Parathyroid adenoma (tissue), 2 donors: ENCODE results near the gene PKD1.

ENCODE experiments used
- H2AFZ ChIP-seq: fragments of 300-600 bp; sonication (generic); one replicate; pipeline ENCODE4 v1.7.0; 2017; ENCODE audit warnings: antibody characterized with exemption, mild to moderate bottlenecking
- H3K27ac ChIP-seq: fragments of 300-600 bp; sonication (generic); one replicate; pipeline ENCODE4 v1.7.0; 2017
- H3K27me3 ChIP-seq: fragments of 300-600 bp; sonication (generic); one replicate; pipeline ENCODE4 v1.7.0; 2017; ENCODE audit warnings: low read length; ENCODE audit not compliant: control insufficient read depth, insufficient read depth
- H3K36me3 ChIP-seq: fragments of 300-600 bp; sonication (generic); one replicate; pipeline ENCODE4 v1.7.0; 2017; ENCODE audit warnings: low read length; ENCODE audit not compliant: control insufficient read depth, insufficient read depth
- H3K4me1 ChIP-seq: fragments of 300-600 bp; sonication (generic); one replicate; pipeline ENCODE4 v1.7.0; 2017; ENCODE audit warnings: control low read depth
- H3K4me2 ChIP-seq: fragments of 300-600 bp; sonication (generic); one replicate; pipeline ENCODE4 v1.7.0; 2017; ENCODE audit warnings: low read length
- H3K4me3 ChIP-seq: fragments of 300-600 bp; sonication (generic); one replicate; pipeline ENCODE4 v1.7.0; 2017; ENCODE audit warnings: low read depth, low read length
- H3K79me2 ChIP-seq: fragments of 300-600 bp; sonication (generic); one replicate; pipeline ENCODE4 v1.7.0; 2017; ENCODE audit warnings: control low read depth
- H3K9ac ChIP-seq: fragments of 300-600 bp; sonication (generic); one replicate; pipeline ENCODE4 v1.7.0; 2017; ENCODE audit warnings: mild to moderate bottlenecking
- H3K9me3 ChIP-seq: fragments of 300-600 bp; sonication (generic); one replicate; pipeline ENCODE4 v1.7.0; 2017; ENCODE audit warnings: low read length; ENCODE audit not compliant: control insufficient read depth
- TF ChIP-seq, protein P1 (sequence below): fragments of 300-600 bp; sonication (generic); IDR thresholded peaks from one replicate; pipeline ENCODE4 v1.7.0; 2017; ENCODE audit warnings: antibody characterized with exemption, mild to moderate bottlenecking
- donor health status: primary hyperparathyroidism.

PKD1 gene

DNA sequence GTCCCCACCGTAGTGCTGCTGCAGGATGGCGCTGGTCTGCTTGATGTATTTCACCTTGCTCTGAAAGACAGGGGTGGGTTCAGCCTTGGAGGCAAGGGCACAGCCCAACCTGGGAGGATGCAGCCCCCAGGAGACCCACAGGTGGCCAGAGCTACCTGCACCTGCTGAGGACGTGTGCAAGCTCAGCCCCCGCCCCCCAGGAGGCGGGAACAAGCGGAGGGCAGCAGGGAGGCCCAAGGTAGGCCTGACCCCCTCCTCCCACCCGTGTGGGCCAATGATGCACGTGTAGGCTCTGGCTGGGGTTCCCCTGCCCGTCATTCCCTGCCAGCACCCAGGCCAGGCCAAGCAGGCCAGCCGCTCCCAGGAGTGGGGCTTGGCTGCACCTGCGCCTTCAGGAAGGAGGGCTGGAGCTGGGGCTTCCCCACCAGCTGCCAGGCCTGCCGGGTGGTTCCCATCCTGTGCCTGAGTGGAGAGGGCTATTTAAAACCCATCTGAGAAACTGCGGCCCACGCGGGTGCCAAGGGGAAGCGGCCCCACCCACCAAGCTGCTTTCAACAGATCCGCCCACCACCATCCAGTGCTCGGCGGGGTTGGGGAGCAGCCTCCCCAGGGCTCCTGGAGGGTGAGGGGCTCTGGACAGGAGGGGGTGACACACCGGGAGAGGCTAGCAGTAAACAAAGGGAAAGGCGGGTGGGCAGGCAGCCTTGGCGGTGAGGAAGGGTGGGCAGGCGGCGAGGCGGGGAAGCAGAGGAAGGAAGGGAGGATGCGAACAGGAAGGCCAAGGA lies 91.8 kb downstream of the PKD1 start:
- Histone ChIP-seq H3K9me3 (no peaks in the 10 kb centered on the region), H3K4me2 (no peak overlapping the region), H3K27ac (no peak overlapping the region), H3K36me3 (no peaks in the 10 kb centered on the region), H3K4me3 (no peak overlapping the region), H3K4me1 (peaks cover 6% of the 10 kb centered on the region), H3K9ac (no peak overlapping the region), H3K27me3 (no peaks in the 10 kb centered on the region), H2AFZ (no peak overlapping the region), H3K79me2 (peaks cover 11% of the 10 kb centered on the region)
- TF ChIP-seq, protein P1, sequence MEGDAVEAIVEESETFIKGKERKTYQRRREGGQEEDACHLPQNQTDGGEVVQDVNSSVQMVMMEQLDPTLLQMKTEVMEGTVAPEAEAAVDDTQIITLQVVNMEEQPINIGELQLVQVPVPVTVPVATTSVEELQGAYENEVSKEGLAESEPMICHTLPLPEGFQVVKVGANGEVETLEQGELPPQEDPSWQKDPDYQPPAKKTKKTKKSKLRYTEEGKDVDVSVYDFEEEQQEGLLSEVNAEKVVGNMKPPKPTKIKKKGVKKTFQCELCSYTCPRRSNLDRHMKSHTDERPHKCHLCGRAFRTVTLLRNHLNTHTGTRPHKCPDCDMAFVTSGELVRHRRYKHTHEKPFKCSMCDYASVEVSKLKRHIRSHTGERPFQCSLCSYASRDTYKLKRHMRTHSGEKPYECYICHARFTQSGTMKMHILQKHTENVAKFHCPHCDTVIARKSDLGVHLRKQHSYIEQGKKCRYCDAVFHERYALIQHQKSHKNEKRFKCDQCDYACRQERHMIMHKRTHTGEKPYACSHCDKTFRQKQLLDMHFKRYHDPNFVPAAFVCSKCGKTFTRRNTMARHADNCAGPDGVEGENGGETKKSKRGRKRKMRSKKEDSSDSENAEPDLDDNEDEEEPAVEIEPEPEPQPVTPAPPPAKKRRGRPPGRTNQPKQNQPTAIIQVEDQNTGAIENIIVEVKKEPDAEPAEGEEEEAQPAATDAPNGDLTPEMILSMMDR, result no peak

DNA sequence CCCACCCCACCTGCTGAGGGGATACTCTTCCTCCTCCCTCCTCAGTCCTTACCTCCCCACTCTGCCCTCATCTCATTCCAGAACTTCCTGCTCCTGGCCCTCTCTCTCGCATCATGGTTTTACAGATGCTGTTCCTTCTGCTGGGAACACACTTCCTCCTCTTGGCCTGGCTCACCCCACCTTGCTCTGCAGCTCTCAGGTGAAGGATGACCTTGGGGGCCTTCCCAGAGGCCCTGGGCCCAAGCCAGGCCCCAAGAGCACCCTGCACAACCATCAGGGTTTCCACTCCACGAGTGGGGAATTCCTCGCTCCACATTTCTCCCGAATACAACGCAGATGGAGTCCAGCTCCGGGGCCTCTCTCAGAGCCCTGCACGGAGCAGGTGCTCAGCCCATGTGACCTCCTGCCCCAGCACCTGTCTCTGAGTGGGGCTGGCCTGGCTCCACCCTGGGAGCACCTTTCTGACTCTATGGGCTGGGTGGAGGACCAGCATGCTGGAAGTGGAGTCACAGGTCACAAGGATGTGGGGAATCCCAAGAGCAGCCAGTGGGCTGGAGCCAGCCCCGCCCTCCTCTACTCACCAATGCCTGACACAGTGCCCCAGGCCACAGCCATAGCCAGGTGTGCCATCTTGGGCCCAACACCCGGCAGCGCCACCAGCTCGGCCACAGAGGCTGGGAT lies 92.6 kb downstream of the PKD1 start:
- Histone ChIP-seq H3K9ac (no peak overlapping the region), H3K79me2 (peaks cover 4% of the 10 kb centered on the region), H3K4me3 (no peak overlapping the region), H3K27ac (no peak overlapping the region), H2AFZ (no peak overlapping the region), H3K4me2 (no peak overlapping the region), H3K9me3 (no peaks in the 10 kb centered on the region), H3K4me1 (peaks cover 3% of the 10 kb centered on the region), H3K36me3 (no peaks in the 10 kb centered on the region), H3K27me3 (no peaks in the 10 kb centered on the region)
- TF ChIP-seq, protein P1, result no peak

DNA sequence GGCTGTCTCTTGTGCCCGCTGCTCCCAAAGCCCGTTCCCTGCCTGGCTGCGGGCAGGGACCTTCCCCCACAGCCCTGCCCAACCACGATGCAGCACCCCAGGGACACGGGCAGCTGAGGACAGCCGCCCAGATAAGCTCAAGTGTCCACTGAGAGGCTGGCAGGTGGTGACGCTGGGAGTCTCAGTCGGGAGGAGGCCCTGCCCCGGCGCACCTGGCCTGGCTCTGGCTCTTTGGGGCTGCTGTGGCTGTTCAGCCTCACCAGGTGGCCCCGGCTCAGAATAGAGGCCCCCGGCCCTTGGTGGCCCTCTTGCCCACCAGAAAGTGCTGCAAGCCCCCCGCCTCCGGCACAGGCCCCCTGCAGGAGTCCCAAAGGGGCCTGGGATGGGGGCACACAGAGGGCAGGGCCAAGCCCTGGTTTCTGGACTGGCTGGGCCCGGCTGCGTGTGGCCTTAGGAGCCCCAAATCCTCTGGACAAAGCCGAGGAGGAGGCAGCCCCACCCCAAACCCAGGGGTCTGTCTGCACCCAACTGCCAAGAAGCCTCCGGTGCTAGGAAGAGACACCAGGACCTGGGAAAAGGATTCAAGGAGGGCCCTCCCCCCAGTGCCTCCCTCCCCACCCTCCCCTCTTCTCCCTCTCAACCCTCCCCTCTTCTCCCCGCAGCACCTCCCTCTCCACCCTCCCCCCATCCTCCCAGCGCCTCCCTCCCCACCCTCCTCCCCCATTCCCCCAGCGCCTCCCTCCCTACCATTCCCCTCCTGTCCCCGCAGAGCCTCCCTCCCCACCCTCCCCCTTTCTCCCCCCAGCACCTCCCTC lies 93.3 kb downstream of the PKD1 start:
- TF ChIP-seq, protein P1, result no peak
- Histone ChIP-seq H3K9me3 (no peaks in the 10 kb centered on the region), H3K27me3 (no peaks in the 10 kb centered on the region), H3K79me2 (peaks cover 3% of the 10 kb centered on the region), H3K4me3 (no peak overlapping the region), H3K4me1 (peaks cover 3% of the 10 kb centered on the region), H2AFZ (no peak overlapping the region), H3K4me2 (no peak overlapping the region), H3K36me3 (no peaks in the 10 kb centered on the region), H3K27ac (no peak overlapping the region), H3K9ac (no peak overlapping the region)

DNA sequence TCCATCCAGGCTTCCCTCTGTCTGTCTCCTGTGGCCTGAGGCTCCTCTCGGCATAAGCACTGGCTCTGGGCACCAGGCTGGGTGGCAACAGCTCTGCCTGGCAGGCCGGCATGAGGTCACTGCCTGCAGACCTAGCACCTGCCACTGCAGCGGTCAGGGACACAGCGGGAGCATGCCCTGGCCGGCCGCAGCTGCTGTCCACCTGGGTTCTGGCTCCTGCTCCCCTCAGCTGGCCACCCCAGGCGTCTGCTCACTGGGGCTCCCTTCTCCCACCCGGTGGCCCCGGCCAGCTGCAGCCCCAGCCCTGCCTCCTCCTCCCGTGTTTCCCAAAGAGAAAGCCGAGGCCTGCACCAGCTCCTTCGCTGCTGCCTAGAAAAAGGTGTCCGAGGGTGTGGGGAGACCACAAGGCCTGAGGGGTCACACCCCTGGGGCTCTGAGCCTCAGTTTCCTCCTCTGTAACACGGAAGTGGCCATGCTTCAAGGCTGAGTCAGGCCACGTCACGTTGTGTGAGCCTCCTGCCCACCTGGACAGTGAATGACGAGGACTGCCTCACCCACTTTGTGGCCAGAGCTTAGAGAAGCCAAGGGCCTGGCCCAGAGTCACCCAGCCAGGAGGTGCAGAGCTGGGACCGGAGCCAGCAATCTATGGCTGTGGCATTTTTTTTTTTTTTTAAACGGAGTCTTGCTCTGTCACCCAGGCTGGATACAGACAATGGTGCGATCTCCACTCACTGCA lies 94.7 kb downstream of the PKD1 start:
- Histone ChIP-seq H3K4me3 (no peak overlapping the region), H3K9ac (no peak overlapping the region), H2AFZ (no peak overlapping the region), H3K36me3 (no peaks in the 10 kb centered on the region), H3K9me3 (no peaks in the 10 kb centered on the region), H3K4me2 (no peak overlapping the region), H3K27ac (no peak overlapping the region), H3K27me3 (no peaks in the 10 kb centered on the region), H3K4me1 (no peaks in the 10 kb centered on the region), H3K79me2 (peaks cover 3% of the 10 kb centered on the region)
- TF ChIP-seq, protein P1, result no peak
